ENCODE data around the gene LINGO3.

GRCh38 chr19:2327773-2328400, 19.9 kb upstream of the LINGO3 start:
- no peak for TF ChIP-seq CTCF (IDR thresholded peaks at IDR 0.05)
- TF ChIP-seq POLR2AphosphoS5 (IDR thresholded peaks at IDR 0.05), result no peak
